OCI-LY3 (cell line): ENCODE measurements around the gene TIPARP.

Source experiments
- H2AFZ ChIP-seq: fragments of 200-600, 300-600 bp; shearing (Covaris generic); 2 replicates; pipeline ENCODE4 v1.6.0; 2014; ENCODE audit warnings: antibody characterized with exemption, low read depth, low read length
- H3K27ac ChIP-seq: fragments of 200-600, 300-600 bp; sonication (generic); 2 replicates; pipeline ENCODE4 v1.5.1; 2014; ENCODE audit warnings: mild to moderate bottlenecking, low read length, moderate library complexity, mixed read lengths
- H3K27me3 ChIP-seq: fragments of 200-600, 300-600 bp; sonication (generic); 2 replicates; pipeline ENCODE4 v1.6.1; 2014; ENCODE audit warnings: low read depth, low read length, mixed read lengths
- H3K36me3 ChIP-seq: fragments of 200-600, 300-600 bp; sonication (generic); replicated peaks from 2 replicates; pipeline ENCODE3; 2014; ENCODE audit warnings: low read depth, low read length, mixed read lengths
- H3K4me1 ChIP-seq: fragments of 300-600, 200-600 bp; sonication (generic); 2 replicates; pipeline ENCODE4 v1.6.1; 2014; ENCODE audit warnings: low read length, mixed read lengths
- H3K4me2 ChIP-seq: fragments of 200-600, 300-600 bp; sonication (generic); 2 replicates; pipeline ENCODE4 v1.6.1; 2014; ENCODE audit warnings: low read length, mixed read lengths
- H3K4me3 ChIP-seq: fragments of 300-600, 200-600 bp; sonication (generic); 2 replicates; pipeline ENCODE4 v1.5.1; 2014; ENCODE audit warnings: antibody characterized with exemption, mild to moderate bottlenecking, low read length, moderate library complexity
- H3K79me2 ChIP-seq: fragments of 300-600, 200-600 bp; shearing (Covaris generic); 2 replicates; pipeline ENCODE4 v1.6.1; 2014; ENCODE audit warnings: mild to moderate bottlenecking, low read length, mixed read lengths
- H3K9ac ChIP-seq: fragments of 300-600, 200-600 bp; shearing (Covaris generic); 2 replicates; pipeline ENCODE4 v1.6.0; 2014; ENCODE audit warnings: mild to moderate bottlenecking, low read length, moderate library complexity
- H3K9me3 ChIP-seq: fragments of 200-600, 300-600 bp; shearing (Covaris generic); 2 replicates; pipeline ENCODE4 v1.6.1; 2014; ENCODE audit warnings: low read length, mixed read lengths; ENCODE audit not compliant: insufficient read depth
- H4K20me1 ChIP-seq: fragments of 200-600, 300-600 bp; sonication (generic); 2 replicates; pipeline ENCODE4 v1.6.1; 2016; ENCODE audit warnings: low read length, mixed read lengths; ENCODE audit not compliant: insufficient read depth
- EZH2phosphoT487 ChIP-seq: fragments of 200-600 bp; shearing (Covaris generic); IDR thresholded peaks from 2 replicates; pipeline ENCODE4 v1.6.1; 2018; ENCODE audit warnings: antibody characterized with exemption, mixed run types, low read depth
- TF ChIP-seq, protein P1 (sequence below): fragments of 200-600, 300-600 bp; sonication (generic); IDR thresholded peaks from 2 replicates; pipeline ENCODE4 v1.5.1; 2014; ENCODE audit warnings: antibody characterized with exemption, low read length, low read depth

Gene TIPARP

DNA sequence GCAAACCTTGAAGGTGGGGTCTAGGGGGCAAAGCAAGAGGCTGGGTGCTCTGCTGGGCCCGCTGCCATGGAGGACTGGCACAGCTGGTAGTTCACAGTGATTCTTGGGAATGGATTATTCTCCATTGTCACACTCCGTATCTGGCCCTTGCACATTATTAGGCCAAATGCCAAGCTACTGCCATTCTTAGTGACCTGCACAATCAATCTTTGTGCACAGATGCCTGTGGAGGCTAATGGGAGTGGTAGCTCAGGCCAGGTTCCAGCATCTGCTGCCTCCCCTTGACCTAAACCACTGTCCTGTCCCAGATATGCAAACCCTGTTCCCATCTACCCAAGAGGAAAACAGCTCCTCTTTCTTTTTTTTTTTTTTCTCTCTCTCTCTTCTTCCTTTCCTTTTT is 67.5 kb downstream of the TIPARP start:
- H4K20me1 ChIP-seq, result no peaks in the 10 kb centered on the region
- H3K4me1 ChIP-seq, result no peaks in the 10 kb centered on the region
- no peaks in the 10 kb centered on the region for H3K27me3 ChIP-seq
- no peak overlapping the region for H3K4me3 ChIP-seq
- H3K27ac ChIP-seq, result no peak overlapping the region
- no peaks in the 10 kb centered on the region for H3K9me3 ChIP-seq
- no peak overlapping the region for H3K4me2 ChIP-seq
- no peaks in the 10 kb centered on the region for H3K36me3 ChIP-seq
- no peak overlapping the region for H3K9ac ChIP-seq
- no peak overlapping the region for H2AFZ ChIP-seq
- H3K79me2 ChIP-seq, result no peaks in the 10 kb centered on the region
- no peak for TF ChIP-seq EZH2phosphoT487
- TF ChIP-seq, protein P1, sequence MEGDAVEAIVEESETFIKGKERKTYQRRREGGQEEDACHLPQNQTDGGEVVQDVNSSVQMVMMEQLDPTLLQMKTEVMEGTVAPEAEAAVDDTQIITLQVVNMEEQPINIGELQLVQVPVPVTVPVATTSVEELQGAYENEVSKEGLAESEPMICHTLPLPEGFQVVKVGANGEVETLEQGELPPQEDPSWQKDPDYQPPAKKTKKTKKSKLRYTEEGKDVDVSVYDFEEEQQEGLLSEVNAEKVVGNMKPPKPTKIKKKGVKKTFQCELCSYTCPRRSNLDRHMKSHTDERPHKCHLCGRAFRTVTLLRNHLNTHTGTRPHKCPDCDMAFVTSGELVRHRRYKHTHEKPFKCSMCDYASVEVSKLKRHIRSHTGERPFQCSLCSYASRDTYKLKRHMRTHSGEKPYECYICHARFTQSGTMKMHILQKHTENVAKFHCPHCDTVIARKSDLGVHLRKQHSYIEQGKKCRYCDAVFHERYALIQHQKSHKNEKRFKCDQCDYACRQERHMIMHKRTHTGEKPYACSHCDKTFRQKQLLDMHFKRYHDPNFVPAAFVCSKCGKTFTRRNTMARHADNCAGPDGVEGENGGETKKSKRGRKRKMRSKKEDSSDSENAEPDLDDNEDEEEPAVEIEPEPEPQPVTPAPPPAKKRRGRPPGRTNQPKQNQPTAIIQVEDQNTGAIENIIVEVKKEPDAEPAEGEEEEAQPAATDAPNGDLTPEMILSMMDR, result no peak

DNA sequence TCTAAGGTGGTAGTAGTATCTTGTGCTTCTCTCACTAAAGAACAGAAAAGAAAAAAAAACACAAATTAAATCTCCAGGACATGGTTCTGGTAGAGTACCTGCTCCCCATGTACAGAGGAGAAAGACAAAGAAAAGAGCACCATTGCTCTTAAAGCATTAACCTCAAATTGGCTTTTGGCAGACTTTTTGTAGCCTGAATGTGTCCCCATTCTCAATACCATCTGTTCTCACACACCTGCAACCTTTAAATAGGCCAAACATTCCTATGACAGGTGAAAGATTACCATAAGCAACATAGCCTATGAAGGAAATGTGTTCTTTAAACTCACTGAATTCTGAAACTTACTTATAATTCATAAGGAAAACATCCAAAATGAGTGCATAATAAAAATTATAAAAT is 68.0 kb downstream of the TIPARP start:
- no peaks in the 10 kb centered on the region for H3K79me2 ChIP-seq
- H3K4me2 ChIP-seq, result no peak overlapping the region
- no peak overlapping the region for H3K9ac ChIP-seq
- H2AFZ ChIP-seq, result no peak overlapping the region
- no peak for TF ChIP-seq EZH2phosphoT487
- TF ChIP-seq, protein P1, result no peak
- H3K9me3 ChIP-seq, result peaks cover under 1% of the 10 kb centered on the region; the same call in 1 of the 2 replicates
- no peaks in the 10 kb centered on the region for H3K4me1 ChIP-seq
- H4K20me1 ChIP-seq, result no peaks in the 10 kb centered on the region
- H3K27me3 ChIP-seq, result no peaks in the 10 kb centered on the region
- H3K27ac ChIP-seq, result no peak overlapping the region
- no peak overlapping the region for H3K4me3 ChIP-seq
- no peaks in the 10 kb centered on the region for H3K36me3 ChIP-seq

DNA sequence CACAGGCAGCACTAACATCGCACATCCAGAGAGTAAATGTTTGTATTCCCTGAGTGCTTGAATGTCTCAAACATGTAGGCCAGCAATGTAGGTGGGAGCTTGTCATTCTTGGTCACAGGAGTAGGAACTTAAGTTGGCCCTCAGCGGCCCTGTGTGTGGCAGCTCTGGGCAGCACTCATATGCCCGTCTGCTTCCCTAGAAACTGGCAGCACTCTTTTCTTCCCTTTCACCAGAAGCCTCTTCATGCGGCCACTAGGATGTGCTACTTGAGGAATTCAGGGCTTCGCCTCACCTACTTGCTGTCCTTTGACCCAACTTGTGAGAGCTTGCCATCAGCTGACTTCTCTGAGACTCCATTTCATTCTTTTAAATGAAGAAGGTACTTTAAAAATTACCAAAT is 69.5 kb downstream of the TIPARP start:
- H3K4me3 ChIP-seq, result no peak overlapping the region
- H3K4me1 ChIP-seq, result no peaks in the 10 kb centered on the region

DNA sequence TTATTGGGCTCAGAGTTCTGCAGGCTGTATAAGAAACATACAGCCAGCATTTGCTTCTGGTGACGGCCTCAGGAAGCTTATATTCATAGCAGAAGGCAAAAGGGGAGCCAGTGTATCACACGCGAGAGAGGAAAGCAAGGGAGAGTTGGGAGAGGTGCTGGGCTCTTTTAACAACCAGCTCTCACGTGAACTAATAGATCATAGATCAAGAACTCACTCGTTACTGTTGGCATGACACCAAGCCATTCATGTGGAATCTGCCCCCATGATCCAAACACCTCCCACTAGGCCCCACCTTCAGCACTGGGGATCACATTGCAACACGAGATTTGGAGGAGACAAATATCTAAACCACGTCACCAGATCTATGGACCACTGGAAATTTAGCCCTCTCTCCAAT is 70.2 kb downstream of the TIPARP start:
- no peaks in the 10 kb centered on the region for H3K36me3 ChIP-seq
- no peaks in the 10 kb centered on the region for H4K20me1 ChIP-seq
- H3K4me1 ChIP-seq, result no peaks in the 10 kb centered on the region
- peaks cover 3% of the 10 kb centered on the region; the same call in 1 of the 2 replicates for H3K9me3 ChIP-seq
- no peak overlapping the region for H3K9ac ChIP-seq
- no peak overlapping the region for H2AFZ ChIP-seq
- no peak overlapping the region for H3K4me2 ChIP-seq
- H3K27ac ChIP-seq, result no peak overlapping the region
- H3K79me2 ChIP-seq, result no peaks in the 10 kb centered on the region
- TF ChIP-seq, protein P1, result no peak
- TF ChIP-seq EZH2phosphoT487, result no peak
- H3K27me3 ChIP-seq, result no peaks in the 10 kb centered on the region
- no peak overlapping the region for H3K4me3 ChIP-seq

More for the DNA sequence above, 69.5 kb downstream of the TIPARP start:
- no peaks in the 10 kb centered on the region for H4K20me1 ChIP-seq
- H2AFZ ChIP-seq, result no peak overlapping the region
- H3K27me3 ChIP-seq, result no peaks in the 10 kb centered on the region
- H3K27ac ChIP-seq, result no peak overlapping the region
- no peaks in the 10 kb centered on the region for H3K79me2 ChIP-seq
- no peak overlapping the region for H3K4me2 ChIP-seq
- no peaks in the 10 kb centered on the region for H3K36me3 ChIP-seq
- H3K9me3 ChIP-seq, result peaks cover 3% of the 10 kb centered on the region; the same call in 1 of the 2 replicates
- no peak for TF ChIP-seq EZH2phosphoT487
- TF ChIP-seq, protein P1, result no peak
- no peak overlapping the region for H3K9ac ChIP-seq
